Measurements from ENCODE around the gene GPC6.
A peak's percentile ranks its signal among the peaks of the same experiment; 100 is the strongest.

Gene GPC6

GRCh38 chr13:94080527-94080926 is 853.9 kb downstream of the GPC6 start:
- Mint-ChIP-seq H3K27me3 (ENCODE audit: low read depth) (no peaks in the 10 kb centered on the region), H3K4me3 (no peak overlapping the region), H3K27ac (no peak overlapping the region), H3K4me1 (no peaks in the 10 kb centered on the region), H3K9me3 (peaks cover 26% of the 10 kb centered on the region), H3K36me3 (ENCODE audit: low read depth) (peaks cover 29% of the 10 kb centered on the region)
- no peak for TF ChIP-seq CTCF (IDR thresholded peaks at IDR 0.05; ENCODE audit: unreplicated experiment in 3 of 3)

- H3K4me1 Mint-ChIP-seq = no peaks in the 10 kb centered on the region
- H3K27me3 Mint-ChIP-seq (ENCODE audit: low read depth) = no peaks in the 10 kb centered on the region
- peaks cover 17% of the 10 kb centered on the region for H3K36me3 Mint-ChIP-seq (ENCODE audit: low read depth)
- peaks cover 13% of the 10 kb centered on the region for H3K9me3 Mint-ChIP-seq
- no peak for TF ChIP-seq CTCF (IDR thresholded peaks at IDR 0.05; ENCODE audit: unreplicated experiment in 3 of 3)
- H3K4me3 Mint-ChIP-seq = no peak overlapping the region
- H3K27ac Mint-ChIP-seq = peak overlapping the region in 1 of 3 experiments; percentile 10
Measured at GRCh38 chr13:94087100-94087499, 860.5 kb downstream of the GPC6 start.

- Mint-ChIP-seq H3K36me3 (ENCODE audit: low read depth) (peaks cover 25% of the 10 kb centered on the region), H3K9me3 (peaks cover 23% of the 10 kb centered on the region), H3K27ac (no peak overlapping the region), H3K4me3 (no peak overlapping the region), H3K4me1 (no peaks in the 10 kb centered on the region), H3K27me3 (ENCODE audit: low read depth) (no peaks in the 10 kb centered on the region)
- no peak for TF ChIP-seq CTCF (IDR thresholded peaks at IDR 0.05; ENCODE audit: unreplicated experiment in 3 of 3)
Measured at GRCh38 chr13:94088742-94089141, 862.1 kb downstream of the GPC6 start.

GRCh38 chr13:94090773-94091480 is 864.3 kb downstream of the GPC6 start:
- Mint-ChIP-seq H3K4me3 (no peak overlapping the region), H3K4me1 (no peaks in the 10 kb centered on the region), H3K9me3 (peaks cover 23% of the 10 kb centered on the region), H3K36me3 (ENCODE audit: low read depth) (peaks cover 25% of the 10 kb centered on the region), H3K27me3 (ENCODE audit: low read depth) (no peaks in the 10 kb centered on the region), H3K27ac (no peak overlapping the region)
- TF ChIP-seq CTCF (IDR thresholded peaks at IDR 0.05; ENCODE audit: unreplicated experiment in 3 of 3) = no peak

- H3K36me3 Mint-ChIP-seq (ENCODE audit: low read depth) = peaks cover 24% of the 10 kb centered on the region
- no peak overlapping the region for H3K4me3 Mint-ChIP-seq
- H3K4me1 Mint-ChIP-seq = no peaks in the 10 kb centered on the region
- peaks cover 23% of the 10 kb centered on the region for H3K9me3 Mint-ChIP-seq
- H3K27ac Mint-ChIP-seq = peak overlapping the region in 2 of 3 experiments; percentile 52 to 85
- no peak for TF ChIP-seq CTCF (IDR thresholded peaks at IDR 0.05; ENCODE audit: unreplicated experiment in 3 of 3)
- H3K27me3 Mint-ChIP-seq (ENCODE audit: low read depth) = no peaks in the 10 kb centered on the region
Measured at GRCh38 chr13:94093652-94094315, 867.2 kb downstream of the GPC6 start.
